ENCODE measurements around the gene KCNMB1.

KCNMB1 gene

DNA sequence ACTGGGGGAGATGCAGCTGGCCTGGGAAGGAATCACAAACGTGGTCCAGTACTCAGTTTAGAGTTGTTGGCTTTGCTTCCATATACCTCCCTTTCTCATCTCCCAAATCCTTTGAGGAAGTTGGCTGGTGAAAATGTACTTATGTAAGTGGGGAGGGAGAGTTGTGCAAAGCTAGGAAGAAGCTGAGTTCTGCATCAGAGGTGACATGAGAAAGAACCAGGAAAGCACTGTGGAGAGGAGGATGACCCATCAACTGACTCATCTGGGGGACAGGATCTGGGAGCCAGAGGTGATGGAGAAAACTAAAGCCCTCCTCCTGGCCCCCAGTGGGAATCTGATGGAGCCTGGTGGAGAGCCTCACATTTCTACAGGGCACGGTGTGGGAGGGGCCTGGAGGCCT is 16.2 kb downstream of the KCNMB1 start:
- no peak for TF ChIP-seq CTCF (IDR thresholded peaks at IDR 0.05; ENCODE audit: low read depth, low read length)
- Histone ChIP-seq H3K36me3 (no peaks in the 10 kb centered on the region), H3K9me3 (ENCODE audit: severe bottlenecking) (peaks cover 4% of the 10 kb centered on the region), H3K4me3 (ENCODE audit: low read depth, low read length) (no peak overlapping the region), H3K27ac (no peak overlapping the region), H3K27me3 (ENCODE audit: insufficient read depth, low read depth, severe bottlenecking) (peaks cover 79% of the 10 kb centered on the region)
- no peak for DNase-seq

- no peak for DNase-seq
- TF ChIP-seq CTCF (IDR thresholded peaks at IDR 0.05; ENCODE audit: low read depth, low read length) = no peak
- H3K36me3 ChIP-seq = no peaks in the 10 kb centered on the region
- H3K4me3 ChIP-seq (ENCODE audit: low read depth, low read length) = no peak overlapping the region
- no peak overlapping the region for H3K27ac ChIP-seq
- no peaks in the 10 kb centered on the region for H3K9me3 ChIP-seq (ENCODE audit: severe bottlenecking)
- H3K27me3 ChIP-seq (ENCODE audit: insufficient read depth, low read depth, severe bottlenecking) = peaks cover 88% of the 10 kb centered on the region
Observed at GRCh38 chr5:170368586-170368985, 20.6 kb downstream of the KCNMB1 start.

- DNase-seq = no peak
- TF ChIP-seq CTCF (IDR thresholded peaks at IDR 0.05; ENCODE audit: low read depth, low read length) = no peak
- Histone ChIP-seq H3K4me3 (ENCODE audit: low read depth, low read length) (no peak overlapping the region), H3K27me3 (ENCODE audit: insufficient read depth, low read depth, severe bottlenecking) (peaks cover 91% of the 10 kb centered on the region), H3K27ac (no peak overlapping the region), H3K36me3 (no peaks in the 10 kb centered on the region), H3K9me3 (ENCODE audit: severe bottlenecking) (no peaks in the 10 kb centered on the region)
Observed at GRCh38 chr5:170366276-170366675, 22.9 kb downstream of the KCNMB1 start.

GRCh38 chr5:170365831-170366230 is 23.3 kb downstream of the KCNMB1 start:
- TF ChIP-seq CTCF (IDR thresholded peaks at IDR 0.05; ENCODE audit: low read depth, low read length) = no peak
- Histone ChIP-seq H3K4me3 (ENCODE audit: low read depth, low read length) (no peak overlapping the region), H3K9me3 (ENCODE audit: severe bottlenecking) (no peaks in the 10 kb centered on the region), H3K27me3 (ENCODE audit: insufficient read depth, low read depth, severe bottlenecking) (peaks cover 91% of the 10 kb centered on the region), H3K27ac (no peak overlapping the region), H3K36me3 (no peaks in the 10 kb centered on the region)
- DNase-seq = no peak

GRCh38 chr5:170365011-170365410 is 24.2 kb downstream of the KCNMB1 start:
- DNase-seq = no peak
- Histone ChIP-seq H3K27me3 (ENCODE audit: insufficient read depth, low read depth, severe bottlenecking) (peaks cover 90% of the 10 kb centered on the region), H3K36me3 (no peaks in the 10 kb centered on the region), H3K4me3 (ENCODE audit: low read depth, low read length) (no peak overlapping the region), H3K27ac (no peak overlapping the region), H3K9me3 (ENCODE audit: severe bottlenecking) (no peaks in the 10 kb centered on the region)
- no peak for TF ChIP-seq CTCF (IDR thresholded peaks at IDR 0.05; ENCODE audit: low read depth, low read length)

DNA sequence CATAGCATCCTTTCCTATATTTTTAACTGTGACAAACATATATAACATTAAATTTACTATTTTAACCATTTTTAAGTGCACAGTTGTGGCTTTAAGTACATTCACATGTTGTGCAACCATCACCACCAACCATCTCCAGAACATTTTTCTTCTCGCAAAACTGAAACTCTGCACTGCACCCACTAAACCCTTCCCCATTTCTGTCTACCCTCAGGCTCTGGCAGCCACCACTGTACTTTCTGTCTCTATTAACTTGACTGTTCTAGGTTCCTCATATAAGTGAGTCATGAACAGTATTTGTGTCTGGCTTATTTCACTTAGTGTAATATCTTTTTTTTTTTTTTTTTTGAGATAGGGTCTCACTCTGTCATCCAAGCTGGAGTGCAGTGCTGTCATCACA is 25.5 kb downstream of the KCNMB1 start:
- TF ChIP-seq CTCF (IDR thresholded peaks at IDR 0.05; ENCODE audit: low read depth, low read length) = no peak
- Histone ChIP-seq H3K36me3 (no peaks in the 10 kb centered on the region), H3K9me3 (ENCODE audit: severe bottlenecking) (no peaks in the 10 kb centered on the region), H3K27me3 (ENCODE audit: insufficient read depth, low read depth, severe bottlenecking) (peaks cover 87% of the 10 kb centered on the region), H3K4me3 (ENCODE audit: low read depth, low read length) (no peak overlapping the region), H3K27ac (no peak overlapping the region)
- no peak for DNase-seq

All from WERI-Rb-1 (cell line).